Endothelial cell of umbilical vein (primary cell): ENCODE data around the gene PILRB. TPM values are rescaled to one million over a fixed set of nuclear protein-coding genes. Genes with fewer than 3 reads are reported as not detected.

Experiments
- BruUV-seq: library from RNA; stranded (reverse); fragments of 400-500 nt; replicated peaks from 2 replicates; lab custom pipeline; 2021; lab: Mats Ljungman, UMichigan
- CTCF ChIA-PET: fragments of 300-600, 350-600 bp; sonication (Branson Sonifier 250); formaldehyde crosslinking; loops from one replicate; lab custom pipeline; 2021; ENCODE audit warnings: antibody characterized with exemption, inconsistent platforms; lab: Charles Lee
- POLR2A ChIA-PET: fragments of 300-600, 350-600 bp; sonication (Branson Sonifier 250); formaldehyde crosslinking; loops from one replicate; lab custom pipeline; 2021; ENCODE audit warnings: antibody characterized with exemption, inconsistent platforms; lab: Charles Lee
- DNase-seq: peaks from one replicate; pipeline ENCODE4 v3.0.0-alpha.2; 2011; ENCODE audit warnings: low read depth, low spot score
- FAIRE-seq: peaks from 2 replicates; lab custom pipeline; 2011; peaks lifted over from hg19 to GRCh38; lab: Jason Lieb, UNC
- H2AFZ ChIP-seq: 2 replicates; pipeline ENCODE4 v1.6.0; 2012; ENCODE audit warnings: low read depth, low read length, control low read depth, inconsistent platforms
- H3K27ac ChIP-seq: 2 replicates; pipeline ENCODE4 v1.5.1; 2011; ENCODE audit warnings: low read depth, mild to moderate bottlenecking, control low read depth, low read length, moderate library complexity; ENCODE audit not compliant: insufficient read depth
- H3K27me3 ChIP-seq, 2 experiments: 2 replicates each; pipeline versions ENCODE4 v1.6.0 to v1.6.1; 2011; ENCODE audit warnings: low read length in 2 of 2, mixed read lengths in 1 of 2; ENCODE audit not compliant: control insufficient read depth in 2 of 2, insufficient read depth in 2 of 2
- H3K36me3 ChIP-seq, 2 experiments: 2 replicates in 1 of 2; 3 replicates in 1 of 2; pipeline ENCODE4 v1.5.1; 2011; ENCODE audit warnings: low read length in 2 of 2, mild to moderate bottlenecking in 1 of 2, moderate library complexity in 1 of 2; ENCODE audit not compliant: control insufficient read depth in 2 of 2, insufficient read depth in 2 of 2; ENCODE audit errors: extremely low read depth in 1 of 2
- H3K4me1 ChIP-seq: 3 replicates; pipeline ENCODE4 v1.5.1; 2011; ENCODE audit warnings: mild to moderate bottlenecking, low read length; ENCODE audit not compliant: control insufficient read depth, insufficient read depth; ENCODE audit errors: extremely low read depth
- H3K4me2 ChIP-seq: 2 replicates; pipeline ENCODE4 v1.6.1; 2011; ENCODE audit warnings: low read length, control low read depth, mixed read lengths; ENCODE audit not compliant: insufficient read depth
- H3K4me3 ChIP-seq, 3 experiments: fragments of 200-600 bp in 1 of 3; sonication (generic), shearing (Covaris generic) in 1 of 3; replicated peaks in 1 of 3; 2 replicates each; pipeline ENCODE4 v1.5.1; 2011 to 2016; ENCODE audit warnings: control low read depth in 3 of 3, low read length in 3 of 3, mild to moderate bottlenecking in 2 of 3, inconsistent platforms in 1 of 3, low read depth in 1 of 3, moderate library complexity in 1 of 3; ENCODE audit not compliant: insufficient read depth in 1 of 3
- H3K79me2 ChIP-seq: 2 replicates; pipeline ENCODE4 v1.6.0; 2012; ENCODE audit warnings: low read length, inconsistent platforms; ENCODE audit not compliant: control insufficient read depth, insufficient read depth
- H3K9ac ChIP-seq: replicated peaks from 2 replicates; pipeline ENCODE3; 2011; ENCODE audit warnings: low read length, control low read depth; ENCODE audit not compliant: insufficient read depth; ENCODE audit errors: extremely low read depth
- H3K9me1 ChIP-seq: replicated peaks from 3 replicates; pipeline ENCODE4 v1.6.0; 2011; ENCODE audit warnings: mild to moderate bottlenecking, low read length; ENCODE audit not compliant: control insufficient read depth, insufficient read depth; ENCODE audit errors: extremely low read depth
- H3K9me3 ChIP-seq: replicated peaks from 2 replicates; pipeline ENCODE4 v1.5.1; 2012; ENCODE audit warnings: low read length, inconsistent platforms; ENCODE audit not compliant: control insufficient read depth, insufficient read depth
- H4K20me1 ChIP-seq: replicated peaks from 2 replicates; pipeline ENCODE3; 2011; ENCODE audit warnings: mild to moderate bottlenecking, low read length; ENCODE audit not compliant: control insufficient read depth, insufficient read depth; ENCODE audit errors: extremely low read depth
- EZH2 ChIP-seq: IDR thresholded peaks from 2 replicates; pipeline ENCODE4 v1.6.1; 2012; ENCODE audit warnings: borderline replicate concordance, low read depth, mild to moderate bottlenecking, moderate library complexity, low read length, inconsistent platforms; ENCODE audit not compliant: severe bottlenecking
- FOS ChIP-seq: IDR thresholded peaks from 2 replicates; pipeline ENCODE4 v1.6.1; 2011; ENCODE audit warnings: mild to moderate bottlenecking, low read length, moderate library complexity, borderline replicate concordance; ENCODE audit not compliant: insufficient read depth
- GATA2 ChIP-seq: IDR thresholded peaks from 2 replicates; pipeline ENCODE4 v1.7.0; 2011; ENCODE audit warnings: low read depth, mild to moderate bottlenecking, moderate library complexity, mixed read lengths, low read length; ENCODE audit not compliant: insufficient read length, insufficient read depth
- JUN ChIP-seq: IDR thresholded peaks from 2 replicates; pipeline ENCODE4 v1.6.1; 2011; ENCODE audit warnings: borderline replicate concordance, low read depth; ENCODE audit not compliant: insufficient read length, insufficient read depth
- MYC ChIP-seq: IDR thresholded peaks from one replicate; pipeline ENCODE4 v1.6.1; 2011; ENCODE audit warnings: mild to moderate bottlenecking, low read depth, low read length
- POLR2A ChIP-seq: IDR thresholded peaks from 2 replicates; pipeline ENCODE4 v1.6.1; 2012; ENCODE audit warnings: low read depth, mild to moderate bottlenecking, control low read depth, low read length
- POLR2AphosphoS5 ChIP-seq: IDR thresholded peaks from 2 replicates; pipeline ENCODE4 v1.6.1; 2012; ENCODE audit warnings: low read depth, mild to moderate bottlenecking, control low read depth, low read length, moderate library complexity; ENCODE audit not compliant: insufficient read depth
- dilution Hi-C: fragments of 300-500 bp; cut with MboI; formaldehyde crosslinking; loops from one replicate; pipeline ENCODE4 v1.15.0; 2019; ENCODE audit warnings: low sequenced_read_pairs; ENCODE audit not compliant: extremely low pct_ligation_motif_present
- intact Hi-C: fragments of 100-400 bp; cut with micrococcal nuclease; formaldehyde crosslinking; loops from one replicate; pipeline ENCODE4 v1.10.0; 2022
- polyA plus RNA-seq, 4 experiments: library from polyadenylated mRNA; depleted of rRNA in 3 of 4; stranded (reverse) in 3 of 4; unstranded in 1 of 4; fragments of >200 nt; gene quantifications; 2 replicates each; pipeline versions ENCODE4 v1.2.1 to v1.2.3, GENCODE V29; 2011 to 2012; ENCODE audit warnings: missing spikeins in 1 of 4
- total RNA-seq: library from RNA; stranded (reverse); gene quantifications from 2 replicates; pipeline ENCODE4 v1.2.3, GENCODE V29; 2021
- TF ChIP-seq, protein P1 (sequence below): IDR thresholded peaks from 2 replicates; pipeline ENCODE4 v1.6.1; 2011; ENCODE audit not compliant: insufficient read depth, insufficient read length
- TF ChIP-seq, protein P2 (sequence below), 2 donors: IDR thresholded peaks; 1 replicate in 1 of 2; 2 replicates in 1 of 2; pipeline ENCODE4 v1.5.1; 2011; ENCODE audit warnings: low read length in 2 of 2, mild to moderate bottlenecking in 2 of 2, moderate library complexity in 2 of 2, control low read depth in 1 of 2, inconsistent platforms in 1 of 2, low read depth in 1 of 2; ENCODE audit not compliant: insufficient read depth in 1 of 2; ENCODE audit errors: extremely low read depth in 1 of 2

The PILRB gene
- total and polyA plus RNA-seq, 2 donors (not counting 3 experiments of a cell fraction or from before 2014, with no cell fraction given) = 42.5 to 45.2 TPM

DNA sequence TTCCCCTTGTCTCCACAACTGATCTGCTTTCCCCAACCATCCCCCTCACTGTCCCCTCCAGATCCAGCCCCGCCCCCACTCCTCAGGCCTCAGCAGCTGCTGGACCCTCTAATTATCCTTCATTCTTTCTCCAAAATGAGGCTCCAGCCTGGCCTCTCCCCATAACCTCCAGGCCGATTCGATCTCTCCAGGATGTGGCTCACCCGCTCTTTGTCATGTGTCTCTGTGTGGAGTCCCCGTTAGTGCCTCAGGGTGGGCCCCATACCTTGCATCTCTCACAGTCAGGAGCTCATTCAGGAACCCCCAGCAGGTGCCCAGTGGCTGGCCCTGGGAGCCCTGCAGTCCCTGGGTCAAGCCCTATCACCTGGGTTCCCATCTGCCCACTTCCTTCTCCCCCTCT, 16.7 kb downstream of the PILRB start:
- no peak overlapping the region for H3K4me2 ChIP-seq
- H3K4me3 ChIP-seq = no peak overlapping the region
- H3K9me3 ChIP-seq = no peaks in the 10 kb centered on the region
- no peak overlapping the region for H3K9ac ChIP-seq
- intact Hi-C loops = no loop called here
- no TSS peak for BruUV-seq
- no peak overlapping the region for H3K27ac ChIP-seq
- H3K36me3 ChIP-seq = no peaks in the 10 kb centered on the region
- H2AFZ ChIP-seq = no peak overlapping the region
- no peaks in the 10 kb centered on the region for H3K27me3 ChIP-seq
- dilution Hi-C loops = no loop called here
- DNase-seq = no peak
- no peak for FAIRE-seq
- ChIA-PET CTCF (interaction anchor here (3.7 kb wide), 1 partner anchor 33 kb away, joined by 16 read pairs; no protein-coding TSS in a partner anchor), POLR2A (no interaction called here)
- H3K4me1 ChIP-seq = peaks cover 4% of the 10 kb centered on the region
- TF ChIP-seq FOS (no peak), MYC (no peak), POLR2AphosphoS5 (no peak), GATA2 (no peak), EZH2 (no peak), POLR2A (no peak), JUN (no peak)
- TF ChIP-seq, protein P1, sequence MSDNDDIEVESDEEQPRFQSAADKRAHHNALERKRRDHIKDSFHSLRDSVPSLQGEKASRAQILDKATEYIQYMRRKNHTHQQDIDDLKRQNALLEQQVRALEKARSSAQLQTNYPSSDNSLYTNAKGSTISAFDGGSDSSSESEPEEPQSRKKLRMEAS = no peak
- TF ChIP-seq, protein P2, sequence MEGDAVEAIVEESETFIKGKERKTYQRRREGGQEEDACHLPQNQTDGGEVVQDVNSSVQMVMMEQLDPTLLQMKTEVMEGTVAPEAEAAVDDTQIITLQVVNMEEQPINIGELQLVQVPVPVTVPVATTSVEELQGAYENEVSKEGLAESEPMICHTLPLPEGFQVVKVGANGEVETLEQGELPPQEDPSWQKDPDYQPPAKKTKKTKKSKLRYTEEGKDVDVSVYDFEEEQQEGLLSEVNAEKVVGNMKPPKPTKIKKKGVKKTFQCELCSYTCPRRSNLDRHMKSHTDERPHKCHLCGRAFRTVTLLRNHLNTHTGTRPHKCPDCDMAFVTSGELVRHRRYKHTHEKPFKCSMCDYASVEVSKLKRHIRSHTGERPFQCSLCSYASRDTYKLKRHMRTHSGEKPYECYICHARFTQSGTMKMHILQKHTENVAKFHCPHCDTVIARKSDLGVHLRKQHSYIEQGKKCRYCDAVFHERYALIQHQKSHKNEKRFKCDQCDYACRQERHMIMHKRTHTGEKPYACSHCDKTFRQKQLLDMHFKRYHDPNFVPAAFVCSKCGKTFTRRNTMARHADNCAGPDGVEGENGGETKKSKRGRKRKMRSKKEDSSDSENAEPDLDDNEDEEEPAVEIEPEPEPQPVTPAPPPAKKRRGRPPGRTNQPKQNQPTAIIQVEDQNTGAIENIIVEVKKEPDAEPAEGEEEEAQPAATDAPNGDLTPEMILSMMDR (IDR thresholded peaks at IDR 0.05; ENCODE audit: extremely low read depth in 1 of 2, insufficient read depth in 1 of 2, low read depth in 1 of 2, low read length in 2 of 2) = no peak
- no peaks in the 10 kb centered on the region for H3K79me2 ChIP-seq
- no peaks in the 10 kb centered on the region for H3K9me1 ChIP-seq
- H4K20me1 ChIP-seq = no peaks in the 10 kb centered on the region
